Loucy (cell line): ENCODE results near the gene INTS12.

Source experiments
- EZH2phosphoT487 ChIP-seq: fragments of 200-600 bp; IDR thresholded peaks from 2 replicates; pipeline ENCODE4 v1.6.1; 2018; ENCODE audit warnings: antibody characterized with exemption, mild to moderate bottlenecking, moderate library complexity, borderline replicate concordance
- TF ChIP-seq, protein P1 (sequence below): fragments of 200-600 bp; sonication (generic); conservative IDR thresholded peaks from 2 replicates; pipeline ENCODE4 v1.5.1; 2014; ENCODE audit warnings: mild to moderate bottlenecking, antibody characterized with exemption, low read length

- TF ChIP-seq, protein P1, sequence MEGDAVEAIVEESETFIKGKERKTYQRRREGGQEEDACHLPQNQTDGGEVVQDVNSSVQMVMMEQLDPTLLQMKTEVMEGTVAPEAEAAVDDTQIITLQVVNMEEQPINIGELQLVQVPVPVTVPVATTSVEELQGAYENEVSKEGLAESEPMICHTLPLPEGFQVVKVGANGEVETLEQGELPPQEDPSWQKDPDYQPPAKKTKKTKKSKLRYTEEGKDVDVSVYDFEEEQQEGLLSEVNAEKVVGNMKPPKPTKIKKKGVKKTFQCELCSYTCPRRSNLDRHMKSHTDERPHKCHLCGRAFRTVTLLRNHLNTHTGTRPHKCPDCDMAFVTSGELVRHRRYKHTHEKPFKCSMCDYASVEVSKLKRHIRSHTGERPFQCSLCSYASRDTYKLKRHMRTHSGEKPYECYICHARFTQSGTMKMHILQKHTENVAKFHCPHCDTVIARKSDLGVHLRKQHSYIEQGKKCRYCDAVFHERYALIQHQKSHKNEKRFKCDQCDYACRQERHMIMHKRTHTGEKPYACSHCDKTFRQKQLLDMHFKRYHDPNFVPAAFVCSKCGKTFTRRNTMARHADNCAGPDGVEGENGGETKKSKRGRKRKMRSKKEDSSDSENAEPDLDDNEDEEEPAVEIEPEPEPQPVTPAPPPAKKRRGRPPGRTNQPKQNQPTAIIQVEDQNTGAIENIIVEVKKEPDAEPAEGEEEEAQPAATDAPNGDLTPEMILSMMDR: no peak
- TF ChIP-seq EZH2phosphoT487: no peak
These were observed 21.9 kb downstream of the INTS12 start for GRCh38 chr4:105686571-105686970.
